ENCODE data around the gene ADARB2. TPM values are rescaled to one million over a fixed set of nuclear protein-coding genes. Genes with fewer than 3 reads are reported as not detected.

Gene ADARB2
- total RNA-seq, 1 donor from 2014 or later = 0.08 TPM

GRCh38 chr10:1241322-1241890 lies 495.9 kb downstream of the ADARB2 start:
- no peaks in the 10 kb centered on the region for H3K36me3 ChIP-seq (ENCODE audit: control insufficient read depth, insufficient read depth, low read length)
- peaks cover 5% of the 10 kb centered on the region for H3K27me3 ChIP-seq (ENCODE audit: control insufficient read depth, insufficient read depth, low read length)
- no peak overlapping the region for H3K4me3 ChIP-seq (ENCODE audit: low read depth, low read length)
- TF ChIP-seq CTCF (IDR thresholded peaks at IDR 0.05; ENCODE audit: insufficient read depth, low read length, poor library complexity, severe bottlenecking) = no peak
- no peak for DNase-seq (ENCODE audit: low read depth)

- TF ChIP-seq CTCF (IDR thresholded peaks at IDR 0.05; ENCODE audit: insufficient read depth, low read length, poor library complexity, severe bottlenecking) = no peak
- H3K36me3 ChIP-seq (ENCODE audit: control insufficient read depth, insufficient read depth, low read length) = no peaks in the 10 kb centered on the region
- peaks cover 5% of the 10 kb centered on the region for H3K27me3 ChIP-seq (ENCODE audit: control insufficient read depth, insufficient read depth, low read length)
- no peak for DNase-seq (ENCODE audit: low read depth)
- no peak overlapping the region for H3K4me3 ChIP-seq (ENCODE audit: low read depth, low read length)
Observed at GRCh38 chr10:1240341-1240775, 497.0 kb downstream of the ADARB2 start.

- Histone ChIP-seq H3K36me3 (ENCODE audit: control insufficient read depth, insufficient read depth, low read length) (no peaks in the 10 kb centered on the region), H3K4me3 (ENCODE audit: low read depth, low read length) (no peak overlapping the region), H3K27me3 (ENCODE audit: control insufficient read depth, insufficient read depth, low read length) (no peaks in the 10 kb centered on the region)
- TF ChIP-seq CTCF (IDR thresholded peaks at IDR 0.05; ENCODE audit: insufficient read depth, low read length, poor library complexity, severe bottlenecking) = no peak
- DNase-seq (ENCODE audit: low read depth) = no peak
Observed at GRCh38 chr10:1233031-1233430, 504.3 kb downstream of the ADARB2 start.

- no peak for DNase-seq (ENCODE audit: low read depth)
- Histone ChIP-seq H3K36me3 (ENCODE audit: control insufficient read depth, insufficient read depth, low read length) (no peaks in the 10 kb centered on the region), H3K4me3 (ENCODE audit: low read depth, low read length) (no peak overlapping the region), H3K27me3 (ENCODE audit: control insufficient read depth, insufficient read depth, low read length) (no peaks in the 10 kb centered on the region)
- TF ChIP-seq CTCF (IDR thresholded peaks at IDR 0.05; ENCODE audit: insufficient read depth, low read length, poor library complexity, severe bottlenecking) = no peak
Observed at GRCh38 chr10:1232164-1232911, 505.0 kb downstream of the ADARB2 start.

DNA sequence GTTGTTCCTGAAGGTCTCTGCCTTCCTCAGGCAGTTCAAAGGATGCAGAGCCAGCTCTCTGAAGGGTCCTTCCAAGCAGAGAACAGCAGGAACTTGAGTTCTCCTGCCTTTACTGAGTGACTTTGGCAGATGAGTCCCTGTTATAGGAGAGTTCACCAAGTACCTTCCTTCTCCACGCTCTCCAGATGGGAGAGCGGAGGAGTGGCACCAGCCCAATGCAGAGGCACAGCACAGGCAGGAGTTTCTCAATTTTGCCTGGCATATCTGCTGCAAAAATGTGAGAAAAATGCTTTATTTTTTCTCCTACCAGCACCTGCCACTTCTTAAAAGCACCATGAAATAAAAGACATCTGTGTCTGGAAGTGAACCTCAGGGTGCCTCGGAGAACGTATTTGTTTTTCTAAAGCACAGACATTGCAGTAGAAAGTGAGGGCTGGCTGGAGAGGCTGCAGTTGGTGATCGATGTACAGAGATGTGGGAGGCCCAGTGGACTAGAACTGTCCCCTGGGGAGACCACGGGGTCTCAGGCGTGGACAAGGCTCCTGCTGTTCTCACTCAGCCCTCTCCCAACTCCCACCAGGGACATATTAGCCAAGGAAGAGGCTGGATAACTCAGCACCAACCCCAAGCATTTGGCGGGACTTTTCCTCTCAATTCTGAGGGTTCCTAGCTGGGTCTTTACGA lies 506.6 kb downstream of the ADARB2 start:
- DNase-seq (ENCODE audit: low read depth) = no peak
- H3K36me3 ChIP-seq (ENCODE audit: control insufficient read depth, insufficient read depth, low read length) = no peaks in the 10 kb centered on the region
- TF ChIP-seq CTCF (IDR thresholded peaks at IDR 0.05; ENCODE audit: insufficient read depth, low read length, poor library complexity, severe bottlenecking) = no peak
- no peaks in the 10 kb centered on the region for H3K27me3 ChIP-seq (ENCODE audit: control insufficient read depth, insufficient read depth, low read length)
- H3K4me3 ChIP-seq (ENCODE audit: low read depth, low read length) = no peak overlapping the region

Measured in kidney epithelial cell (primary cell).